GM10248 (cell line): ENCODE data around the gene SUFU.
A peak's percentile ranks its signal among the peaks of the same experiment; 100 is the strongest.

Experiments
- CTCF ChIA-PET: fragments of 300-600 bp; sonication (Branson Sonifier 250); formaldehyde crosslinking; extraction: SDS; loops from one replicate; lab custom pipeline; 2021; ENCODE audit warnings: antibody characterized with exemption; lab: Yijun Ruan, JAX
- POLR2A ChIA-PET: fragments of 350-650 bp; sonication (Branson Sonifier 250); formaldehyde crosslinking; extraction: SDS; loops from one replicate; lab custom pipeline; 2020; ENCODE audit warnings: antibody characterized with exemption; lab: Yijun Ruan, JAX
- DNase-seq: peaks from one replicate; pipeline ENCODE4 v3.0.0; 2012; ENCODE audit errors: extremely low spot score
- CTCF ChIP-seq: IDR thresholded peaks from 2 replicates; pipeline ENCODE4 v1.5.1; 2012; ENCODE audit warnings: mild to moderate bottlenecking, low read depth; ENCODE audit errors: extremely low read depth, missing control alignments, control extremely low read depth

SUFU gene

DNA sequence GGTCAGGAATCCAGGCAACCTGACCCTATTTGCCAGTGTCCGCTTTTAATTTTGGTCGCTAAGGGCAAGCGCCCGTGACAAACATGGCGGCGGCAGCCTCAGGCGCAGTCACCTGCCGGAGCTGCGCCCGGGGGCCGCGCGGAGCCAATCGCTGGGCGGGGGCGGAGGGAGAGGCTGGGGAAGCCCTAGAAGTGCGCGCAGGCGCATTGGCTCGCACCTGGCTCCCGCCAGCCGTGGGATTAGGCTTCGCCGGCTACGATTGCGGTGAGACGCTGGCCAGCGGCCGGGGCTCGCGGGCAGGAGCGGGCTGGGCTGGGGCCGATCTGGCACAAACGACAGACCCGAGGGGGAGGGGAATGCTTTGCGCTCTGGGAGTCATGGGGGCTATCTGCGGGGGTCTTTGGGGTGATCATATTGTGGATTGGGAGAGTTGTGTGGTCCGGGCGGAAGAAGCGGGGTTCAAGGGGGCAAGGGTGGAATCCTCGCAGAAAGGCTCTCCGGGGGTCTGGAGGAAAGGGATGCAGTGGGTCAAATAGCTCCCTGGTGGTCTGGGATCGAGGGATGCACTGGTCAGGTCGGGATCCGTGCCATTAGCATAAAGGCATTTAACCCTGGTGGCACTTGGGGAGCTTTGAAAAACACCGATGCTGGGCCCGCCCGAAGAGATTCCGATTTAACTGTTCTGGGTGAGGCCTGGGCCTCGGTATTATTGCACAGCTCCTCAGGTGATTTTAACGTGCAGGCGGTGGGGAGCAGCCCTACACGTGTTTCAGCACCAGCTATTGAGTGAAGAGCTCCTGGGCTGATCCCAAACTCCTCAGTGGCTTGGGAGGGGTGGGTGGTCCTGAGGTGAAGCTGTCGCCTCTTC lies 42.4 kb upstream of the SUFU start:
- TF ChIP-seq CTCF: no peak
- ChIA-PET CTCF (interaction anchor here (0.7 to 5.0 kb wide), 16 partner anchors 10 to 292 kb away, joined by 3 to 46 read pairs (median 6); partner anchors contain the start of genes ACTR1A and C10orf95), POLR2A (interaction anchor here (1.0 to 1.3 kb wide), 2 partner anchors 11 to 29 kb away, joined by 6 to 9 read pairs; partner anchors contain the start of gene CUEDC2)
- DNase-seq: peak; percentile 100

GRCh38 chr10:102462512-102463054 lies 41.2 kb upstream of the SUFU start:
- ChIA-PET POLR2A (interaction anchor here (0.5 to 0.6 kb wide), 2 partner anchors 24 to 432 kb away, joined by 4 to 9 read pairs; no protein-coding TSS in a partner anchor), CTCF (interaction anchor here (1.4 to 5.0 kb wide), 11 partner anchors 11 to 232 kb away, joined by 3 to 46 read pairs (median 10); partner anchors contain the start of gene C10orf95)
- no peak for DNase-seq
- TF ChIP-seq CTCF: no peak

GRCh38 chr10:102463983-102464382 lies 39.8 kb upstream of the SUFU start:
- ChIA-PET POLR2A (no interaction called here), CTCF (interaction anchor here (1.4 to 5.0 kb wide), 3 partner anchors 13 to 120 kb away, joined by 4 to 46 read pairs (median 36); partner anchors contain the start of gene C10orf95)
- DNase-seq: no peak
- TF ChIP-seq CTCF: no peak

DNA sequence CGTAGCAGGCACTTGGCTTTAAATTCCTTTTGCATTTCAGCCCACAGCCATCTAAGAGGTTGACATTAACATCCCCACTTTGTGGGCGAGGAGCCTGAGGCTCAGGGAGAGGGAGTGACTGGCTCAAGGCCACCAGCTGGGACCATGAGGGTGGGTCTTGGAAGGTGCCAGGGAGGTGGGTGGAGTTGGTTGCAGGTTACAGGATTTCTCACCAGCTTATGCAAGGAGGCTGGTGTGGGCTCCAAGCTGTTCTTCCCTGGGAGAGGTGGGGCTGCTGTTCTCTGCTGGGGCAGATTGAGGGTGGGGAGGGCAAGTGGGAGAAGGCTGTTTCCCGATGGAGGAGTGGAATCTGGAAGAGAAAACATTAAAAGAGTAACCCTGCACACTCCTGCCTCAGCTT lies 38.3 kb upstream of the SUFU start:
- ChIA-PET POLR2A (no interaction called here), CTCF (interaction anchor here (1.3 to 1.6 kb wide), 3 partner anchors 13 to 32 kb away, joined by 3 to 7 read pairs (median 3); no protein-coding TSS in a partner anchor)
- no peak for DNase-seq
- no peak for TF ChIP-seq CTCF

GRCh38 chr10:102467318-102467717 lies 36.5 kb upstream of the SUFU start:
- DNase-seq: no peak
- CTCF ChIA-PET: interaction anchor here (1.5 to 3.5 kb wide), 3 partner anchors 12 to 238 kb away, joined by 3 to 15 read pairs (median 5); partner anchors contain the start of gene C10orf95
- TF ChIP-seq CTCF: no peak
- POLR2A ChIA-PET: no interaction called here

GRCh38 chr10:102467971-102468438 lies 35.8 kb upstream of the SUFU start:
- ChIA-PET POLR2A (no interaction called here), CTCF (interaction anchor here (1.5 to 3.5 kb wide), 2 partner anchors 11 to 239 kb away, joined by 3 to 15 read pairs; no protein-coding TSS in a partner anchor)
- no peak for TF ChIP-seq CTCF
- DNase-seq: no peak
